Sigmoid colon (tissue), 4 donors: ENCODE results near the gene ARHGAP22.

ENCODE experiments used
- CTCF ChIP-seq, 4 experiments: fragments of 450-650 bp in 3 of 4; fragments of 200-600 bp in 1 of 4; IDR thresholded peaks; one replicate each; pipeline ENCODE4 v1.5.1; 2016 to 2019; ENCODE audit warnings: antibody characterized with exemption in 4 of 4, mild to moderate bottlenecking in 3 of 4, moderate library complexity in 2 of 4
- EP300 ChIP-seq, 4 donors: sonication (generic); formaldehyde crosslinking; IDR thresholded peaks; one replicate each; pipeline ENCODE4 v1.6.1; 2017; ENCODE audit warnings: antibody characterized with exemption in 4 of 4
- POLR2A ChIP-seq, 2 donors: fragments of 450-650 bp; IDR thresholded peaks; one replicate each; pipeline ENCODE4 v1.6.1; 2016; ENCODE audit warnings: antibody characterized with exemption in 2 of 2, mild to moderate bottlenecking in 2 of 2, moderate library complexity in 2 of 2
- POLR2AphosphoS5 ChIP-seq, 4 donors: sonication (generic); formaldehyde crosslinking; IDR thresholded peaks; one replicate each; pipeline ENCODE4 v1.6.1; 2017; ENCODE audit warnings: antibody characterized with exemption in 4 of 4

GRCh38 chr10:48552946-48553564, 51.8 kb downstream of the ARHGAP22 start:
- no peak for TF ChIP-seq POLR2AphosphoS5 (IDR thresholded peaks at IDR 0.05)
- no peak for TF ChIP-seq POLR2A (IDR thresholded peaks at IDR 0.05)
- no peak for TF ChIP-seq CTCF (IDR thresholded peaks at IDR 0.05)
- TF ChIP-seq EP300 (IDR thresholded peaks at IDR 0.05): no peak
